Stimulated activated CD8-positive, alpha-beta memory T cell treated with anti-CD3 and anti-CD28 coated beads, Interleukin-7, amount 100 ng/mL, for 1 hour (primary cell): Measurements from ENCODE around the gene RNF157.
A peak's percentile ranks its signal among the peaks of the same experiment; 100 is the strongest.

ENCODE experiments used
- DNase-seq, 2 donors: peaks; one replicate each; pipeline ENCODE4 v3.0.0-alpha.2; 2020; ENCODE audit warnings: low read depth in 2 of 2

RNF157 gene

GRCh38 chr17:76240461-76241203 lies at the start of gene RNF157:
TSS of gene RNF157 (minus strand) at chr17:76240493. CDS start at chr17:76240240, 253 bp downstream.
- peak in 1 of 2 donors; percentile 32 for DNase-seq

- DNase-seq: no peak
Observed at GRCh38 chr17:76281573-76282371, 41.5 kb upstream of the RNF157 start.

- DNase-seq: no peak
Observed at GRCh38 chr17:76280650-76281049, 40.4 kb upstream of the RNF157 start.

GRCh38 chr17:76279742-76280287 lies 39.5 kb upstream of the RNF157 start:
- DNase-seq: no peak

DNA sequence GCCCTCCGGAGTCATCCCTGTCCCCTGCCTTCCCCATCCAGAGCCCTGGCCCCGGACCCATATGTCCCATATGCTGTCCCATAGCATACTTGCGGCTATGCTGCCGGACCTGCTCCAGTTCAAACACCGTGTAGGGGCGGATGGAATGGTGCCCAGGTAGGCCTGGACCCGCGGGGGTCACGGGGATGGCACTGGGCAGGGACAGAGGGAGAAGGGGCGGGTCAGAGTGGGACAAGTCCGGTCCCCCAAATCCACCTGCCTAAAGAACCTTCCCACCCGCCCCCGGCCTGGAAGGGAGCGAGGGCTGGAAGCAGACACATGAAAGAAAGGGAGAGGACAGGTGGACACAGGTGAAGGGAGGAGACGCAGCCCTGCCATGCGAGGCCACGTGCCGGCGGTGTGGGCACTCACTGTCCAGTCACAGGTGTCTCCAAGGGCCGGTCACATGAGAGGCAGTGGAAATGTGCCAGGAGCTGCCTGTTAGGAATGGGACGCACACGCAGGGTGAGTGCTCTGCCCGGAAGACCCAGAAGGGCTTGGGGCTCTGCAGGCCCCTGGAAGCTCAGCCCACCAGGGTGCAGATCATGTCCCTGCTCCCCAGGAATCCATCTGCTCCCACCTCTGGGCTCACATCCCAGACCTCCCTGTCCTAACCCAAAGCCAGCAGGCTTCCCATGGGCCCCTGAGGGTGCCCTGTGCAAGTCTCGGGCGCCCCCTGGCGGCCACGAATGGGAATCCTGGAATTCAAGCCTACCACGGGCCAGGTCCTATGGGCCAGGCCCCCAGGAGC lies 38.9 kb upstream of the RNF157 start:
- DNase-seq: peak; percentile 70 to 85

GRCh38 chr17:76278268-76278908 lies 38.1 kb upstream of the RNF157 start:
- DNase-seq: no peak

GRCh38 chr17:76277300-76278267 lies 37.3 kb upstream of the RNF157 start:
- DNase-seq: no peak

GRCh38 chr17:76276461-76277299 lies 36.4 kb upstream of the RNF157 start:
- no peak for DNase-seq

- DNase-seq: no peak
Observed at GRCh38 chr17:76276069-76276431, 35.8 kb upstream of the RNF157 start.

DNA sequence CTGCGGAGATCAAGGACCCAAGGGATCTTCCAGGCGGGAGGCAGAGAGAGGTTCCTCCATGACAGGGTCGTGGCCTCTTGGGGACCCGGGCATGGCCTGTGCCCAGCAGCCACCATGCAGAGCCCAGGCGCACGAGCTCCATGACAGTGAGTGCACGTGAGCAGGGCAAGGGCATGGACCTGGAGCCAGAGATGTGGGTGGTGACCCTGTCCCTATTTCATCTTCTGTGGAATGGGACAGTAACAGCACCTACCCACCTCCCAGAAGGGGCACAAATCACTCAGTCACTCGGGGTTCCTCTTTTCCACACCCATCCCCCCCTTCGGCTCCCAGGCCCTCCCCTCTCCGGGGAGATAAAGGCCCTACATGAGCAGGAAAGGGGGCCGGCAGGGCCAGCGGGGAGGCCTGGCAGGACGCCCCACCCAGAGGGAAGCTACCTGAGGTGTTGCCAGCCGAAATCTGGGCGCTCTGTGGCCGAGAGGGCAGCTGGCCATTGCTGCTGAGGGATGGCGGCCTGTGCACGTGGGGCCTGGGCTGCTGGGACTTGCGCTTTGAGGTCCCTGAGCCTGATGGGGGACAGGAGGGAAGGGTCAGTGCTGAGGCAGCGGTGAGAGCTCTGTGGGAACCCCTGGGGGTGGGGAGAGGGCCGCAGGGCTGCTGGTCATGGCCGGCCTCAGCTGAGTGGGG lies 35.2 kb upstream of the RNF157 start:
- no peak for DNase-seq

DNA sequence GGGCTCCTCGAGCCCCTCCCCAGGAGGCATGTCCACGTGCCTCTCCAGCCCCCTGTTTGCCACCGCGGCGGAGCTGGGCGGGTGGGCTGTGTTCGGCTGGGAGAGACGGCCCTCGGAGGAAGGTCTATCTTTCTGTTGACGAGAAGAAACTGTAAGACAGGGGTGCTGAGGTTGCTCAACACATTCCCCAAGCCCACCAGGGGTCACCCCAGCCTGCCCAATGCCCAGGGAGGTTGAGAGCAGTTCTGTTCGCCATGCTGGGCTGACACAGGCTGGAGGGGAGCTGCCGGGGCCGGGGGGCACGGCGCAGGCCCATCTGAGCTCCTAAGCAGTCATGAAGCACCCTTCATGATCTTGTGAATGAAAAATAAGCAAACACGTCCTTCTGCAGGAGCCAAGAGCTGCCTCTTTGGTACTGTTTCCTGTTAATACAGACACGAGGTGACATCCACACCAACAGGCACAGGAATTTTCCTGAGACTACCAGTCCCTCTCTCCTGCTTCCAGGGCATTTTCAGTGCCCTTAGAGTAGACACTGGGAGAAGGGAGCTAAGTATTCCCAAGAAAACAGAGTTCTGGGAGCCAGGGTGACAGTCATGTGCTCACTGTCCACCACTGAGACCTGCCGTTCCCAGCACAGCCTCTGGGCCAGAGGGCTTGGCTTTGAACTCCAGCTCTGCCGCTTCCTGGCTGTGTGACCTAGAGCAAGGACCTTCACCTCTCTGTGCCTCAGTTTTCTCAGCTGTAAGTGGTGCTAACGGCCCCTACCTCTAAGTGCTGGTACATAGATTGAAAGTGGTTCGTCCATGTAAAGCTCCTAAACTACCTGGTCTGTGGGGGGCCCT lies 34.0 kb upstream of the RNF157 start:
- no peak for DNase-seq

GRCh38 chr17:76273445-76274111 lies 33.3 kb upstream of the RNF157 start:
- no peak for DNase-seq

DNA sequence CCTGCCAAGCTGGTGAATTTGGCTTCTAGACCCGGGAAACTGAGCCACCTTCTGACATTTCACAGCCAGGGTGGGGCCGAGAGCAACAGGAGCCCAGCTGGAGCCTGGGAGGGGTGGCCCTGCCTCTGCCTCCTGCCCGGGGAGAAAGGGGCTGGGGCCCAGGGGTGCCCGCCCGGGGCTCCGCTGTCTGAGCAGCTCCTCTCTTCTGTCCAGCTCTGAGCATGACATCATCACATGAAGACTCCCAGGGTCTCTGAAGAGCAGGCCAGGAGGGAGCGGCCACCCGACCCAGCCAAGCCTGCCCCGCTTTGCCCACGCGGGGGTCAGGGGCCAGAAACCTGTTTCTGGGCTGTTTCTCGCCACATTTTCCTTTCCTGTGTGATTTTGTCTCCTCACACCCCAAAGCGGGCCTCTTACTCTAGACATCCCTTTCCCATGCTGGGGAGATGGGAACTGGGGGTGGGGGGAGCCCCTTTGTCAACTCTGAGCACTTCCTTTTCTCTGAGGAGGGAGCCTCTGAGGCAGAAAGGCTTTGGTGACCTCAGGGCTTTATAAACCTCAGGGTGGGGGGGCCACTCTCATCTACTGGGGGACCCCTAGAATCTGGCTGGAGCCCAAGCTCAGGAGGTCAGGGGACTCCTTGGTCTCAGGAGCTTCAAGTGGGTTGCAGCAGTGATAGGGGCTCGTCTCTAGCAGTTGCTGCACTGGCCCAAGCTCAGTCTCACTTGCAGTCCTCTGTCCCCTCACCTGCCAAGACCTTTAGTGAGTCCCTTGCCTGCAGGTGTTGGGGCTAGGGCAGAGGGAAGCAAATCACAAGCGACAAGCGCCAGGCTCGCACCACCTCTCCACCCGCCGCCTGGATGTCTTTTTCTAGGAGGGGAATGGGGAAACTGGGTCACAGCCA lies 32.5 kb upstream of the RNF157 start:
- DNase-seq: no peak

GRCh38 chr17:76271669-76272540 lies 31.6 kb upstream of the RNF157 start:
- peak in 1 of 2 donors; percentile 40 for DNase-seq
